HL-60 (cell line): Measurements from ENCODE around the gene CCDC40.

Experiments
- DNase-seq, 2 experiments: peaks; one replicate each; pipeline ENCODE4 v3.0.0-alpha.2; 2010 to 2020; ENCODE audit warnings: low read depth in 1 of 2, low spot score in 1 of 2
- H3K27ac ChIP-seq: fragments of 250-450 bp; sonication (Bioruptor Pico); replicated peaks from 2 replicates; pipeline ENCODE4 v1.5.1; 2020; ENCODE audit warnings: mild to moderate bottlenecking, moderate library complexity
- H3K27me3 ChIP-seq: fragments of 250-450 bp; sonication (Bioruptor Pico); 2 replicates; pipeline ENCODE4 v1.5.1; 2021; ENCODE audit warnings: mild to moderate bottlenecking, moderate library complexity; ENCODE audit not compliant: insufficient read depth, poor library complexity, severe bottlenecking
- H3K4me3 ChIP-seq: replicated peaks from 2 replicates; pipeline ENCODE4 v1.5.1; 2011; ENCODE audit warnings: mild to moderate bottlenecking, control low read depth, low read length; ENCODE audit not compliant: insufficient read depth
- GABPA ChIP-seq: IDR thresholded peaks from 2 replicates; pipeline ENCODE4 v1.6.1; 2012; ENCODE audit warnings: low read depth
- POLR2AphosphoS5 ChIP-seq: IDR thresholded peaks from 2 replicates; pipeline ENCODE4 v1.6.1; 2012; ENCODE audit warnings: low read depth
- SPI1 ChIP-seq: IDR thresholded peaks from 2 replicates; pipeline ENCODE4 v1.6.1; 2012; ENCODE audit warnings: low read depth, mild to moderate bottlenecking, borderline replicate concordance
- TF ChIP-seq, protein P1 (sequence below): IDR thresholded peaks from 2 replicates; pipeline ENCODE4 v1.6.1; 2012; ENCODE audit warnings: low read depth; ENCODE audit not compliant: insufficient replicate concordance
- TF ChIP-seq, protein P2 (sequence below): IDR thresholded peaks from one replicate; pipeline ENCODE4 v1.5.1; 2011; ENCODE audit warnings: low read length, control low read depth, inconsistent platforms; ENCODE audit not compliant: insufficient read depth

Gene CCDC40

DNA sequence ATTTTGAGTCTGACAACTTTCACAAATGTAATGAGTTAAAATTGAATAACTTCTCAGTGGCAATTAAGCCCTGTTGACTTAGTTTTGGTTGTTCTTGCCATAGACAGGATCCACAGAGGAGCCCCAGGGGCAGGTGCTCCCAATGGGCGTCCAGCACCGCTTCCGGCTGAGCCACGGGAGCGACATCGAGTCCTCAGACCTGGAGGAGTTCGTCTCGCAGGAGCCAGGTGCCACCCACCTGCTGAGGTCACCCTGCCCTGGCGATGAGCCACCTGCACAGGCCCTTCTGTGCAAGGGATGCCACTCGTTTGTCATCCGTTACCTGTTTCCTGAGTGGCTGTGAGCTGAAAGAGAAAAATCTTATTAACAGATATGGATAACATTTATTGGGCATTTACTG lies 10.7 kb downstream of the CCDC40 start:
- DNase-seq, result no peak
- no peaks in the 10 kb centered on the region for H3K27me3 ChIP-seq
- TF ChIP-seq GABPA (no peak), POLR2AphosphoS5 (no peak), SPI1 (no peak)
- TF ChIP-seq, protein P1, sequence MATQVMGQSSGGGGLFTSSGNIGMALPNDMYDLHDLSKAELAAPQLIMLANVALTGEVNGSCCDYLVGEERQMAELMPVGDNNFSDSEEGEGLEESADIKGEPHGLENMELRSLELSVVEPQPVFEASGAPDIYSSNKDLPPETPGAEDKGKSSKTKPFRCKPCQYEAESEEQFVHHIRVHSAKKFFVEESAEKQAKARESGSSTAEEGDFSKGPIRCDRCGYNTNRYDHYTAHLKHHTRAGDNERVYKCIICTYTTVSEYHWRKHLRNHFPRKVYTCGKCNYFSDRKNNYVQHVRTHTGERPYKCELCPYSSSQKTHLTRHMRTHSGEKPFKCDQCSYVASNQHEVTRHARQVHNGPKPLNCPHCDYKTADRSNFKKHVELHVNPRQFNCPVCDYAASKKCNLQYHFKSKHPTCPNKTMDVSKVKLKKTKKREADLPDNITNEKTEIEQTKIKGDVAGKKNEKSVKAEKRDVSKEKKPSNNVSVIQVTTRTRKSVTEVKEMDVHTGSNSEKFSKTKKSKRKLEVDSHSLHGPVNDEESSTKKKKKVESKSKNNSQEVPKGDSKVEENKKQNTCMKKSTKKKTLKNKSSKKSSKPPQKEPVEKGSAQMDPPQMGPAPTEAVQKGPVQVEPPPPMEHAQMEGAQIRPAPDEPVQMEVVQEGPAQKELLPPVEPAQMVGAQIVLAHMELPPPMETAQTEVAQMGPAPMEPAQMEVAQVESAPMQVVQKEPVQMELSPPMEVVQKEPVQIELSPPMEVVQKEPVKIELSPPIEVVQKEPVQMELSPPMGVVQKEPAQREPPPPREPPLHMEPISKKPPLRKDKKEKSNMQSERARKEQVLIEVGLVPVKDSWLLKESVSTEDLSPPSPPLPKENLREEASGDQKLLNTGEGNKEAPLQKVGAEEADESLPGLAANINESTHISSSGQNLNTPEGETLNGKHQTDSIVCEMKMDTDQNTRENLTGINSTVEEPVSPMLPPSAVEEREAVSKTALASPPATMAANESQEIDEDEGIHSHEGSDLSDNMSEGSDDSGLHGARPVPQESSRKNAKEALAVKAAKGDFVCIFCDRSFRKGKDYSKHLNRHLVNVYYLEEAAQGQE, result no peak
- TF ChIP-seq, protein P2, sequence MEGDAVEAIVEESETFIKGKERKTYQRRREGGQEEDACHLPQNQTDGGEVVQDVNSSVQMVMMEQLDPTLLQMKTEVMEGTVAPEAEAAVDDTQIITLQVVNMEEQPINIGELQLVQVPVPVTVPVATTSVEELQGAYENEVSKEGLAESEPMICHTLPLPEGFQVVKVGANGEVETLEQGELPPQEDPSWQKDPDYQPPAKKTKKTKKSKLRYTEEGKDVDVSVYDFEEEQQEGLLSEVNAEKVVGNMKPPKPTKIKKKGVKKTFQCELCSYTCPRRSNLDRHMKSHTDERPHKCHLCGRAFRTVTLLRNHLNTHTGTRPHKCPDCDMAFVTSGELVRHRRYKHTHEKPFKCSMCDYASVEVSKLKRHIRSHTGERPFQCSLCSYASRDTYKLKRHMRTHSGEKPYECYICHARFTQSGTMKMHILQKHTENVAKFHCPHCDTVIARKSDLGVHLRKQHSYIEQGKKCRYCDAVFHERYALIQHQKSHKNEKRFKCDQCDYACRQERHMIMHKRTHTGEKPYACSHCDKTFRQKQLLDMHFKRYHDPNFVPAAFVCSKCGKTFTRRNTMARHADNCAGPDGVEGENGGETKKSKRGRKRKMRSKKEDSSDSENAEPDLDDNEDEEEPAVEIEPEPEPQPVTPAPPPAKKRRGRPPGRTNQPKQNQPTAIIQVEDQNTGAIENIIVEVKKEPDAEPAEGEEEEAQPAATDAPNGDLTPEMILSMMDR, result no peak

DNA sequence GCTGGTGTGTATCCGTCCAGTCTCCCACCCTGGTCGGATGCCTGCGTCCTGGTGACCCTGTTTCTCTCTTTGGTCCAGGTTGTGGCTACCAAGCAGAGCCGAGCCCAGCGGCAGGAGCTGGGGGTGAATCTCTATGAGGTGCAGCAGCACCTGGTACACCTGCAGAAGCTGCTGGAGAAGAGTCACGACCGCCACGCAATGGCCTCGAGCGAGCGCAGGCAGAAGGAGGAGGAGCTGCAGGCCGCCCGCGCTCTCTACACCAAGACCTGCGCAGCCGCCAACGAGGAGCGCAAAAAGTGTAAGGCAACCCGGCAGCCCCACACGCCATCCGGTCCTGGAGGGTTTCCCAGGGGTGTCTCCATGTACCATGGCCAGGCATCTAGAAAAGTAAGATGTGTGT lies 13.5 kb downstream of the CCDC40 start:
- no peak overlapping the region for H3K27ac ChIP-seq
- no peaks in the 10 kb centered on the region for H3K27me3 ChIP-seq
- no peak for DNase-seq
- no peak overlapping the region for H3K4me3 ChIP-seq
- TF ChIP-seq SPI1, result no peak
- no peak for TF ChIP-seq POLR2AphosphoS5
- TF ChIP-seq, protein P2, result no peak
- no peak for TF ChIP-seq GABPA

More for the DNA sequence above, 10.7 kb downstream of the CCDC40 start:
- Histone ChIP-seq H3K27ac (no peak overlapping the region), H3K4me3 (no peak overlapping the region)

DNA sequence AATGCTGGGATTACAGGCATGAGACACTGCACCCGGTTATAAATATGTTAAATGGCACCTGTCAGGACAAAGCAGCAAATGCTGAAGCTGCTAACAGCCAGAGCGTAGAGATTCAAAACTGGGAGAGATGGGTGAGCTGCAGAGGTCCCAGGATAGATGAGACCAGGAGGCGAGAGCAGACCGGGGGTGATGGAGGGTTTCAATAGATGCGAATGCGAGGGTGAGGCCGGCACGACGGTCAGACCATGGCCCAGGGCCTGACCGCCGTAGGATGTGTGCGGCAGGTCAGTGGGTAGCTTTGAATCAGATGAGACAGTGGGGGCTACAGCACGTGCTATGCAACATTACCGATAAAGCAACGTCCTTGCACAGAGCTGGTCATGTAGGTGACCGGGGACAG lies 14.3 kb downstream of the CCDC40 start:
- TF ChIP-seq, protein P2, result no peak
- TF ChIP-seq SPI1 (no peak), GABPA (no peak), POLR2AphosphoS5 (no peak)
- TF ChIP-seq, protein P1, result no peak
- no peak for DNase-seq
- H3K27me3 ChIP-seq, result no peaks in the 10 kb centered on the region
- H3K4me3 ChIP-seq, result no peak overlapping the region
- no peak overlapping the region for H3K27ac ChIP-seq

DNA sequence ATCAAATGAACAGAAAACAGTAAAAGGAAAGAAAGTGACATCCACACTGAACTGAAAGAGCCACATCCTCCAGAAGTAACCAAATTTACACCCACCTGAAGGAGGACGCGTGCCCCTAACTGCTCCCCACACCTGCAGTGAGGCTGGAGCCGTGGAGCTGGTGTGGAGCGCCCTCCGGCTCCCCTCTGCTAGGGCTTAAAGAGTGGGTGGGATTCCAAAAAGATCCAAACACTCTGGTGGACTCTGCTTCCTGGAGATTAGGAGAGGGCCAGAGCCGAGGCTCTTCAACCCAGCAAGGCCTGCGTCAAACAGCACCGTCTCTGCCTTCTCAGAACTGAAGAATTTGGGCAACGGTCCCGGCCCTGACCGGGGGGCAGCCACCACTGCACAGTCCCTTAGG lies 15.2 kb downstream of the CCDC40 start:
- Histone ChIP-seq H3K27me3 (no peaks in the 10 kb centered on the region), H3K4me3 (no peak overlapping the region), H3K27ac (no peak overlapping the region)
- TF ChIP-seq, protein P1, result no peak
- TF ChIP-seq, protein P2, result no peak
- TF ChIP-seq GABPA, result no peak
- no peak for TF ChIP-seq SPI1
- TF ChIP-seq POLR2AphosphoS5, result no peak
- no peak for DNase-seq
